Measurements from ENCODE around the gene CBLB.

Gene CBLB

GRCh38 chr3:105869861-105870755 lies 1.3 kb upstream of the CBLB start:
- no peak for DNase-seq

DNA sequence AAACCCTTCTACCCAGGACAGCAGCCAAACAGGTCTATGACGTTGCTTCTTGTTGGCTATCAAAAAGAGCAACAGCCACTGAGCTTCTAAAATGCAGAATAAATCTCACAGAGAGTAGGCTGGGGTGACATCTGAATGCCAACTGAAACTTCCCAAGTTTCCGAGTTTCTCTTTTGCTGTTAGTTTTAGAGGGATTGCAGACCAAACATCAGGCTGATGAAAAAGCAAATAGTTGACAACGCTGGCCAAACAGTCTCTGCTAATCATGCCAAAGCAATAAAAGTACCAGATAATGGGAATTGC lies 670 bp upstream of the CBLB start:
- no peak for DNase-seq

GRCh38 chr3:105868431-105868741 lies 426 bp downstream of the CBLB start:
- peak; percentile 51 for DNase-seq

DNA sequence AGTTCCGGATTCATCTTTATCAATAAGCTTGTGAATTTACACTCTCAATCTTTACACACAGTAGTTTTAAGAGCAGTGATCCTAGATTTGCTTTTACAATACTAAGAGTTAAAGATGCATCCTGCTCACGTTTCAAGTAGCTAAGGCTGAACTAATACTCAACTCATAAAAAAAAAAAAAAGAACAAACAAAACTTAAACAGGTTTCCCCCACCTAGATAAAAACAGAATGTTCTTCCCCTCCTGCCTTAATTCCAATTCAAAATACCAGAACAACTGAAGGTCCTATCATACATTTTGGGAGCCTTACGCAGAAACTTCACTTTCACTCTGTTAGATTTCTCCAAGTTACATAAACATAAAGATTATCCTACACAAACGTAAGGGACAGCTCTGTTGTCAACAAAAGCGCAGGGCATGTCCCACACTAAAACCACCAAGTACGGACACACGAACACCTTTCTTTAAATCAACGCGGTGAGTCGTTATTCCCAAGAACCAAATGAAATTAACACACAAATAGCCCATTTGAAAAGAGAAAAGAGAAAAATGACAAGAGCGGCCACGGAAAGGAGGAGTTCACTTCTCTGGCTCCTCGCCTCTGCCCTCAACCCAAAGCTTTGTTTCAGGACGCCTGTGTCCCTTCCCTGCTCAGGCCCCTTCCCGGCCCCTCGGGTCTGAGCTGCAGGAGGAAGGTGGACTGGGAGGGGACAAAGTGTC lies 941 bp downstream of the CBLB start:
- no peak for DNase-seq

DNA sequence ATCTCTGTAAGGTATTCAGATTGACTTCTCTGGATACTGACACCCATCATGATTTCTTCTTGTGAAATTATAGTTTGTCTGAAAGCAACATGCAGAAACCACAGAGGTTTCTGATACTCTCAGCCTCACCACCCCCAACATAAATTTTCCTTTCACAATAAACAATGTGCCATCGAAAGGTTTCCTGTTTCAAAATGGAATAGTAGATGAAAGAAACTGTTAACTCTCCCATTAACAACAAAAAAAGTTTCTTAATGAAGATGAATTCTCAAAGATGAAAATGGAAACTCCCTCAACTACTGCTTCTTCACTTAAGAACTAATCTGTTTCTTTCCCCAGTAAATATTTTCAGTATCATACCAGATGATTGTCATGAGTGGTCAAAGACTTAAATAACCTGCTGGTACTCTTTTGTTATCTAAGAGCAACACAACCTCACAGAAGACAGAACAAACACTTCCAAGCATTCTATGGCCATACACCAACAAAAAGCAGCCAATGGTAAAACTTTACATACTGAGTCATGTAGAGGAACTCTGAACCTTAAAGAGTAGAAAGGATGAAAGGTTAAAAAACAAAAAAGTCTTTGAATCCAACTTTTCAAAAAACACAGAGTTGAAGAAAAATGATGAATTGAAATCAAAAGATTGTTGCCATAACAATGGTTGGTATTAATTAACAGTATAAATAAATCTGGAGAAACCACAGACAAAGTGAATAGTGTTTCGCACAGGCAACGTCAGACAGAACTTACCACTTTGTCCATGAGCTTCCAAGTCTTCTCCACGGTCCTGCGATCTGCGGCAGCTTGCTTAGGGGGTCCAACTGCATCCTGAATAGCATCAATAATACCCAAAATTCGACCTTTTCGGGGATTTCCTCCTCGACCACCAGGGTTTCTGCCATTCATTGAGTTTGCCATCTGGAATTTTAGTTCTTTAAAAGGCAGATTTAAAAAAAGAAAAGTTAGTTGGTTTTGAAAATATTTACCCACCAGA lies 1.9 kb downstream of the CBLB start:
- DNase-seq: no peak

DNA sequence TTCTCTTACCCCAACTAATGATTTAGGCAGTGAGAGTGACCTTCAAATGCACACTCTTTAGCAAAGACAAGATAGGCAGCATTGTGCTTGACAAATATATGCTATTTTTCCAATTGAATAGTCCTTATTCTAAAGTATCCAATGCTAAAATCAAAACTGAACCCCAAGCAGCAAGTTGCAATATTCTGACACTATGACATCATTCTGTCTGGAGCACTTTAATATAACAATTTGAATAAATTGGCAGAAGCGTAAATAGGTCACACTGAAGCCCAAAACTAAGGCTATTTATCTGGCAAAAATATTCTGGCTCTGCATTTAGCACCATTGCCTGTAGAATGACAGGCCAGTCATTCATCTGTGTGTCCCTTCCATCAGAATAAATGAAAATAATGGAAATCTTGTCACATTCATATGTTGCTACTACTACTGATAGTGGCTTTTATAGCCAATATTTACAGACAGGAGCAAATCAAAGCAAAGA lies 2.9 kb downstream of the CBLB start:
- DNase-seq: no peak

- DNase-seq: no peak
Measured at GRCh38 chr3:105865016-105865623, 3.7 kb downstream of the CBLB start.

- no peak for DNase-seq
Measured at GRCh38 chr3:105864212-105864611, 4.6 kb downstream of the CBLB start.

DNA sequence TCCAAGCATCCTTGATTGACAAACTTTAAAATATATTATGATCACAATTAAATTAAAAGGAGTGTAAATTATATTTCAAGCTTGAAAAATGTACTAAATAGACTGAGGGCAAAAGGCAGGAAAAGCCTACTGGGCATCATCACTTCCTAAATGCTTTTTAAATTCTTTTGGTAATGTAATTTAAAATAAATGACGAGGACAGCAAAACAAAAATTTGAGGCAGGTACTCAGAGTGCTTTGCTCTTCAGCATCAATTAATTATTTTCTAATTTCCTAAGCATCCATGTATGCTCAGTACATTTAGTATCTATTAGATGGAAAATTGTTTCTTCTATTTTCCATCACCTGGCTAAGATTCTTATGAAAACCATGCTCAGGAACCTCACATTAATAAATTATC lies 5.2 kb downstream of the CBLB start:
- DNase-seq: no peak

DNA sequence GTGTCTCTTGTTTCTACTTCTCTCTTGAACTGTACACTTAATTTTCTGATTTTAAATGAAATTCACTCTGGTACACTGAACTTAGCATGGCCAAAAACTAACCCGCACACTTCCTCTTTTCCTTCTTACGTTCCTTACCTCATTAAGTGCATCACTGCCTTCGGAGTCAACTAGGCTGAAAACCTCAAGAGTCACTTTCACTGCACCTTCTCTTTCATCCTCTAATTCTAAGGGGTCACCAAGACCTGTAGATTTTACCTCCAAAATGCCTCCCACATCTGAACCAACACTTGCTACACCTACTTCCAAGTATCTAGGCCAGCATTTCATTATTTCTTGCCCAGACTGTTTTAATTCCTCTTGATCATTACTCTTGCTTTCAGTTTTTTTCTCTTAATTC lies 6.6 kb downstream of the CBLB start:
- no peak for DNase-seq

DNA sequence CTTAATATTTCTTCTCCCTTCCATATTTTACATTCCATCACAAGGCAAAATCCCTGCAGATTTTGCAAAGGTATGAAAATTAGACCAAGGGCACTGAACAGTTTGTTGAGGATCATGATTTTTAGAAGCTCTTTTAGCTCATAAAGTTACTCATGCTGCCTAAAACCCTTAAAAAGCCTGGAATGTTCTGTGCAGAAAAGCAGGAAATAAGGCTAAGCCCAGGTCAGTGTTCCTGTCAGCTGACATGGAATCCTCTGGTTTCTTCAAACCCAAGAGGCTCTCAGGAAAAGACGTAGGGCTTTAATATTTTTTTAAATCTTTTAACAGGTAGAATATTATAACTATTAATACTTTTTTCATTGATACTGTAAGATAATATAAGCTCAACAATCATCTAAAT lies 8.2 kb downstream of the CBLB start:
- no peak for DNase-seq

- DNase-seq: no peak
Measured at GRCh38 chr3:105858017-105858416, 10.8 kb downstream of the CBLB start.

DNA sequence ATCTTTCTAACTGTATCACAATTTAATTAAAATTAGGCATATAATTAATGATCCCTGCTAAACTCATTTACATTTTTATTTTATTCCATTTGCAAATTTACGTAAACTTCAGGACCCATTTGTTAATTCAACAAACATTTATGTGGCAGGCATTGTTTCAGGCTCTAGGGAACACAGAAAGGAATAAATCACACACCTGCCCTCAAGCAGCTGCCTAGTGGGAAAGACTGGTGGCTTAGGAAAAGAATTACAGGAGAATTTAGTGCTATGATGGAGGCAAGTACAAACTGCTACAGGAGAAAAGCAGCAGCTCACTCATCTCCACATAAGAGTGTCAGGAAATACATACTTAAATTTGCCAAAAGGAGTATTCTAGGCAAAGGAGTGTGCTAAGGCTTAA lies 11.2 kb downstream of the CBLB start:
- no peak for DNase-seq

GRCh38 chr3:105856605-105857004 lies 12.2 kb downstream of the CBLB start:
- no peak for DNase-seq

DNA sequence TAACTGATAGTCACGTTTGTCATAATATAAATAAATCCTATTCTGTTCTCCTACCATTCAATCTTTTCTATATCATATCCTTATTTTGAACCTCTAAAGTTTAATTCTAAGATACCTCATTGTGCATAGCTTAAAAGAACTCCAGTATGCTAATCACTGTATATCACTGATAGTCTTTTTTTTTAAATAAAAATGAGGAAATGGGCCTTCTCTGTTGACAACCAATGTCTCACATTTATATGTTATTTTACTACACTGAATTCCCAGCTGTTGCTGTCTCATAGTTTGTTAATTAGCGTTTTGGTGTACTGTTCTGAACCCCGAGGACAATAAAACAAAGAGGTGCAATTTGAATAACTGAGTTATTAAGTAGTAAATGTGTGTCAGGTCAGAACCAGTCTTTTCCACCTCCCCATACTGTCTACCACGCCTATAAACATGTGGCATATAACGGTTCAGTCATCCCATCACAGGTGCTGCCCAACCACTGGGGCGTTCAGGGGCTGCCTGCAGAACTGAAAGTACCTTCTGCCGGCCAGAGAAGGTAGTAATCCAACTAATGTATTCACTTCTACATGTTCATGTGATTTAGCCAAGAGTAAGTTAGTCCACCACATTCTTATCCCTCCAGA lies 14.9 kb downstream of the CBLB start:
- DNase-seq: no peak

- DNase-seq: no peak
Measured at GRCh38 chr3:105851582-105851981, 17.2 kb downstream of the CBLB start.

DNA sequence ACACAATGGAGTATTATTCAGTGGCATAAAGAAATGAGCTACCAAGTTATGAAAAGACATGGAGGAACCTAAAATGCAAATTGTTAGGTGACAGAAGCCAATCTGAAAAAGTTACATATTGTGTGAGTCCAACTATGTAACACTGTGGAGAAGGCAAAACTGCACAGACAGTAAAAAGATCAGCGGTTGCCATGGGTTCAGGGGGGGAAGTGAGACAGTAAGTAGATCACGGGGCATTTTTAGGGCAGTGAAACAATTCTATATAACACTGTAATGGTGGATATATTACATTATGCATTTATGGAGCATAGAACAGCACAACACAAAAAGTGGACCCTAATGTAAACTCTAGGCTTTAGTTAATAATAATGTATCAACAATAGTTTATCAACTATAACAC lies 17.6 kb downstream of the CBLB start:
- DNase-seq: no peak

DNA sequence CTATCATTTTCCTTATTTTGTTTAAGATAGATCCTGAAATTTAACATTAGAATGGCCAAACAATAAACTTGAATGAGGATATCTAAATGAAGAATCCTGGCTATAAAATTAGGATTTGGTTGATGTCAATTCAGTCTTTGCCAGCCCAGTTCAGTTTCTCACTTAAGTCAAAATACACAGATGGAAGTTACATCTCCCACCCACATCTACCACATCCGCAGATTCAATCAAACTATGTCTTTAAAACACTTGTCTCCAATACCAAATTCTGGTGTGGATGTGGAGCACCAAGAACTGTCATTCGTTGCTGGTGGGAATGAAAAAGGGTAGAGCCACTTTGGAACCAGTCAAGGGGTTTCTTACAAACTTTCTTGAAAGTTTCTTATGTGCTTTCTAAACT lies 18.2 kb downstream of the CBLB start:
- no peak for DNase-seq

DNA sequence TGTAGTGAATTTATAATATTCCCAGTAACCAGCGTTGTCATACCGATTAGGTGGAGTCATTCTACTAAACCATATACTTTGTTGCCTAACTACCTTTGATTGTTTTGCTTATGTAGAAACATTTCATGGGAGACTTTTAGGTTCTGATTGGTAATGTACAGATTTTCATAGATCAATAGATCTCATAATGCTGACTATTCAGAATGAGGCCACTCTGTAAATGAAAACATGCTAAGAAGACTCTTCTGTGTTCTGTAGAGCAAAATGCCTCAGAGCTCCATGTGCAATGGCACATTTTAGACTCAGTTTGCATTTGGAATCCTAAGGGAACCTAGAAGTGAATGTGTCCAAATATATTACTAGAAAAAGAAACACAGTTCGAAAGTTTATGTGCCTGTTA lies 20.0 kb downstream of the CBLB start:
- no peak for DNase-seq

DNA sequence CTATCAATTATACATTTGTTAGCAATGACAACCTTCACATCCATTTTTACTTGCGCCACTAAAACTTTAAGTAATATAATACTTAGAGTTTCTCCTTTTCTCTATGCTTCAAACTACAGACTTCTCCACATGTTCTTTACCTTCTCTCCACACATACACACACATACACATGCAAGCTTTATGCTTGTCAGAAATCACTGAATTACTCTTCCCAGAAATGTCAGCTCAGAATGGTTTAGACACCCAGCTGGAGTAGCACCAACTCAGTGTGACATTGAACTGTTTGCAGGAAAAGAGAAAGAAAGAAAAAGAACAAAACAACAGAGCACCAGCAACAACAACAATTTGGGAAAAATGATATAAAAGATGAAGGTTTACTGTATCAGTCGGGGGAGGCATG lies 20.9 kb downstream of the CBLB start:
- DNase-seq: no peak

DNA sequence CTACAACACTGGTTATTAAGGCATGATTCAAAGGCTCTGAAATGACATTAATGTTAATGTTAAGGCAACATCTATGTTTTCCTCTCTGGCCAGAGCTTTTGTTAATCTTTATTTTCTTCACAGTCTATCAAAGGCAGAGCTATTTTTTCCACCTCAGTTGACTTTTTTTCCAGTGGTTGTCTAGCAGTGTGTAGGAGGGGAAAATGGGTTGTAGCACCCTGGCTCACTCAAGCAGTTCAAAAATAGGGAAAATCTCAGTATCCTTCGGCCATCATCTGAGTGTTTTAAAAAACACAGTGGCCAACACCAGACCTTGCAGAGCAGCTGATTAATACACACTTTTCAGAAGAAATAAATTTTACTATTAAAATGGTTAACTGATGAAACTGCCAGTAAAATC lies 21.4 kb downstream of the CBLB start:
- DNase-seq: no peak

DNA sequence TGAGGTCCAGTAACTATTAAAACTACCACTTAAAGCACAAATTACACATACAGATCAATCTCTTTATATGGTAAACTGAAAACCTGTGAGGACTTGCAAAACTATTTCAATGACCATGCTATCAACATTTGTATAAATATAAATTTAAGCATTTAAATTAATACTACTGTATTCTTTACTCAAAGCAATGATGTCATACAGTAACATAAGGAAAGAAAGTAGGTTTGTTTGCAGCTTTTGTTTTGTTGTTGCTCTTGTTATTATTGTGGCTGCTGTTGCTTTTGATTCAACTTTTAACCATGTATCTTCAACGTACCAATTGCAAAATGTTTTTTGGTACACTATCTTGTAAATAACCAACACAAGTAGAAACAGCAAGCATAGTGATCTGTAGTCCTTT lies 22.0 kb downstream of the CBLB start:
- no peak for DNase-seq

- no peak for DNase-seq
Measured at GRCh38 chr3:105845488-105845887, 23.3 kb downstream of the CBLB start.
